ENCODE data around the gene CCDC137. TPM values are rescaled to one million over a fixed set of nuclear protein-coding genes. Genes with fewer than 3 reads are reported as not detected.

Gene CCDC137
- total RNA-seq, 1 experiment from 2014 or later: 37.8 TPM

GRCh38 chr17:81691196-81691595 lies 24.7 kb downstream of the CCDC137 start:
- no peaks in the 10 kb centered on the region for H3K4me1 Mint-ChIP-seq (ENCODE audit: low read depth, unreplicated experiment)
- H3K27ac Mint-ChIP-seq (ENCODE audit: unreplicated experiment): no peak overlapping the region

GRCh38 chr17:81691608-81692007 lies 25.1 kb downstream of the CCDC137 start:
- peaks cover 81% of the 10 kb centered on the region for H3K36me3 Mint-ChIP-seq (ENCODE audit: insufficient read depth, unreplicated experiment)
- no peak overlapping the region for H3K4me3 Mint-ChIP-seq (ENCODE audit: low read depth, unreplicated experiment)
- BruUV-seq (replicated peaks): no TSS peak

More at GRCh38 chr17:81691196-81691595, 24.7 kb downstream of the CCDC137 start:
- Mint-ChIP-seq H3K36me3 (ENCODE audit: insufficient read depth, unreplicated experiment) (peaks cover 82% of the 10 kb centered on the region), H3K4me3 (ENCODE audit: low read depth, unreplicated experiment) (no peak overlapping the region), H3K9me3 (ENCODE audit: low read depth, unreplicated experiment) (no peaks in the 10 kb centered on the region), H3K27me3 (ENCODE audit: unreplicated experiment) (no peaks in the 10 kb centered on the region)
- BruUV-seq (replicated peaks): no TSS peak
- CTCF ChIA-PET: no interaction called here
- intact Hi-C loops (cut with micrococcal nuclease; ENCODE audit: unreplicated experiment): no loop called here
- DNase-seq: no peak
- TF ChIP-seq, protein P1, sequence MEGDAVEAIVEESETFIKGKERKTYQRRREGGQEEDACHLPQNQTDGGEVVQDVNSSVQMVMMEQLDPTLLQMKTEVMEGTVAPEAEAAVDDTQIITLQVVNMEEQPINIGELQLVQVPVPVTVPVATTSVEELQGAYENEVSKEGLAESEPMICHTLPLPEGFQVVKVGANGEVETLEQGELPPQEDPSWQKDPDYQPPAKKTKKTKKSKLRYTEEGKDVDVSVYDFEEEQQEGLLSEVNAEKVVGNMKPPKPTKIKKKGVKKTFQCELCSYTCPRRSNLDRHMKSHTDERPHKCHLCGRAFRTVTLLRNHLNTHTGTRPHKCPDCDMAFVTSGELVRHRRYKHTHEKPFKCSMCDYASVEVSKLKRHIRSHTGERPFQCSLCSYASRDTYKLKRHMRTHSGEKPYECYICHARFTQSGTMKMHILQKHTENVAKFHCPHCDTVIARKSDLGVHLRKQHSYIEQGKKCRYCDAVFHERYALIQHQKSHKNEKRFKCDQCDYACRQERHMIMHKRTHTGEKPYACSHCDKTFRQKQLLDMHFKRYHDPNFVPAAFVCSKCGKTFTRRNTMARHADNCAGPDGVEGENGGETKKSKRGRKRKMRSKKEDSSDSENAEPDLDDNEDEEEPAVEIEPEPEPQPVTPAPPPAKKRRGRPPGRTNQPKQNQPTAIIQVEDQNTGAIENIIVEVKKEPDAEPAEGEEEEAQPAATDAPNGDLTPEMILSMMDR (IDR thresholded peaks at IDR 0.05; ENCODE audit: unreplicated experiment): no peak

DNA sequence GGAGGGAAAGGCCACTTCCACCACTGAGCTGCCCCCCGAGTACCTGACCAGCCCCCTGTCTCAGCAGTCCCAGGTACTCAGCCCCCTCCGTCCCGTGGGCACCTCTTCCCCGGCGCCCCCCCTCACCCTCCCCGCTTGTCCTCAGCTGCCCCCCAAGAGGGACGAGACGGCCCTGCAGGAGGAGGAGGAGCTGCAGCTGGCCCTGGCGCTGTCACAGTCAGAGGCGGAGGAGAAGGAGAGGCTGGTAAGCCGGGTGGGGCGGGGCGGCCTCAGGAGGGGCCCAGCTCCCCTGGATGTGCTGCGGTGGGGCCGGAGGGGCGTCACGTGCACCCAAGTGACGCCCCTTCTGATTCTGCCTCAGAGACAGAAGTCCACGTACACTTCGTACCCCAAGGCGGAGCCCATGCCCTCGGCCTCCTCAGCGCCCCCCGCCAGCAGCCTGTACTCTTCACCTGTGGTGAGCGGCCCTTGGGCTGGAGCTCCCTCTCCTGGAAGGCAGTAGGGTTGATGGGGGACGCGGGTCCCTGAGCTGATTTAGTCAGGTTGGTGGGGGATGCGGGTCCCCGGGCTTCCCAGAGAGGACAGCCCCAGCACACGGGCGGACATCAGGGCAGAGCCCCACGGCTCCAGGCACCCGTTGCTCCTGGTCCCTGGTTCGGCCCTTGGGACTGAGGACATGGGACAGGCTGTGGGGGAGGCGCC lies 27.1 kb downstream of the CCDC137 start:
- H3K27me3 Mint-ChIP-seq (ENCODE audit: unreplicated experiment): no peaks in the 10 kb centered on the region
- DNase-seq: no peak
- intact Hi-C loops (cut with micrococcal nuclease; ENCODE audit: unreplicated experiment): no loop called here
- H3K4me1 Mint-ChIP-seq (ENCODE audit: low read depth, unreplicated experiment): no peaks in the 10 kb centered on the region
- H3K27ac Mint-ChIP-seq (ENCODE audit: unreplicated experiment): no peak overlapping the region
- H3K4me3 Mint-ChIP-seq (ENCODE audit: low read depth, unreplicated experiment): no peak overlapping the region
- no peaks in the 10 kb centered on the region for H3K9me3 Mint-ChIP-seq (ENCODE audit: low read depth, unreplicated experiment)
- TF ChIP-seq, protein P1 (IDR thresholded peaks at IDR 0.05; ENCODE audit: unreplicated experiment): no peak
- CTCF ChIA-PET: no interaction called here
- H3K36me3 Mint-ChIP-seq (ENCODE audit: insufficient read depth, unreplicated experiment): peaks cover 88% of the 10 kb centered on the region
- BruUV-seq (replicated peaks): no TSS peak

More at GRCh38 chr17:81691608-81692007, 25.1 kb downstream of the CCDC137 start:
- intact Hi-C loops (cut with micrococcal nuclease; ENCODE audit: unreplicated experiment): no loop called here
- Mint-ChIP-seq H3K9me3 (ENCODE audit: low read depth, unreplicated experiment) (no peaks in the 10 kb centered on the region), H3K27ac (ENCODE audit: unreplicated experiment) (no peak overlapping the region), H3K27me3 (ENCODE audit: unreplicated experiment) (no peaks in the 10 kb centered on the region), H3K4me1 (ENCODE audit: low read depth, unreplicated experiment) (no peaks in the 10 kb centered on the region)
- TF ChIP-seq, protein P1 (IDR thresholded peaks at IDR 0.05; ENCODE audit: unreplicated experiment): no peak
- CTCF ChIA-PET: no interaction called here
- DNase-seq: no peak

DNA sequence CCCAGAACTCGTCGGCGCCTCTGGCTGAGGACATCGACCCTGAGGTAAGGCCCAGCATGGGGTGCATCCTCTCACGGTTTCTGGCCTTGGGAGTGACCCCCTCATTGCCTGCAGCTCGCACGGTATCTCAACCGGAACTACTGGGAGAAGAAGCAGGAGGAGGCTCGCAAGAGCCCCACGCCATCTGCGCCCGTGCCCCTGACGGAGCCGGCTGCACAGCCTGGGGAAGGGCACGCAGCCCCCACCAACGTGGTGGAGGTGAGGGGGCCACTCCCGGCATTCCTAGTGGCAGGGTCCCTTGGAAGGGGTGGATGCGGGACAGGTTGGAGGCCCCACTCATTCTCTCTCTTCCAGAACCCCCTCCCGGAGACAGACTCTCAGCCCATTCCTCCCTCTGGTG lies 28.3 kb downstream of the CCDC137 start:
- Mint-ChIP-seq H3K4me1 (ENCODE audit: low read depth, unreplicated experiment) (no peaks in the 10 kb centered on the region), H3K36me3 (ENCODE audit: insufficient read depth, unreplicated experiment) (peaks cover 88% of the 10 kb centered on the region), H3K27ac (ENCODE audit: unreplicated experiment) (no peak overlapping the region), H3K9me3 (ENCODE audit: low read depth, unreplicated experiment) (no peaks in the 10 kb centered on the region), H3K27me3 (ENCODE audit: unreplicated experiment) (no peaks in the 10 kb centered on the region), H3K4me3 (ENCODE audit: low read depth, unreplicated experiment) (no peak overlapping the region)
- DNase-seq: no peak
- intact Hi-C loops (cut with micrococcal nuclease; ENCODE audit: unreplicated experiment): no loop called here
- CTCF ChIA-PET: no interaction called here
- TF ChIP-seq, protein P1 (IDR thresholded peaks at IDR 0.05; ENCODE audit: unreplicated experiment): no peak
- no TSS peak for BruUV-seq (replicated peaks)

All from Calu3 (cell line).